ENCODE data around the gene RABL2B.

RABL2B gene

DNA sequence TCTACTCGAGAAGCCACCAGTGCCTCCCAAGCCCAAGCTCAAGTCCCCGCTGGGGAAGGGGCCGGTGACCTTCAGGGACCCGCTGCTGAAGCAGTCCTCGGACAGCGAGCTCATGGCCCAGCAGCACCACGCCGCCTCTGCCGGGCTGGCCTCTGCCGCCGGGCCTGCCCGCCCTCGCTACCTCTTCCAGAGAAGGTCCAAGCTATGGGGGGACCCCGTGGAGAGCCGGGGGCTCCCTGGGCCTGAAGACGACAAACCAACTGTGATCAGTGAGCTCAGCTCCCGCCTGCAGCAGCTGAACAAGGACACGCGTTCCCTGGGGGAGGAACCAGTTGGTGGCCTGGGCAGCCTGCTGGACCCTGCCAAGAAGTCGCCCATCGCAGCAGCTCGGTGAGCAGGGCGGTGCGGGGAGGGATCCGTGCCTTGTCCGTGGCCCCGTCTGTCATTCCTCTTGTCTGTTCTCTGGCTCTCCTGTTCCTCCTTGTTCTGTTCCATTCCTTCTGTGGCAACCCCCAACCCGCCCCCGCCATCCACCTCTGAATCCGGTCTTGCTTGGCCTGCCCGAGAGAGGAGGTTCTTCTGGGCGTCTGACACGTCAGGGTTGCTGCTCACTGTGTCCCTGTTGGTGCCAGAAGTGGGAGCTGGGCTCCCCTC lies 61.3 kb downstream of the RABL2B start:
- FAIRE-seq: no peak

DNA sequence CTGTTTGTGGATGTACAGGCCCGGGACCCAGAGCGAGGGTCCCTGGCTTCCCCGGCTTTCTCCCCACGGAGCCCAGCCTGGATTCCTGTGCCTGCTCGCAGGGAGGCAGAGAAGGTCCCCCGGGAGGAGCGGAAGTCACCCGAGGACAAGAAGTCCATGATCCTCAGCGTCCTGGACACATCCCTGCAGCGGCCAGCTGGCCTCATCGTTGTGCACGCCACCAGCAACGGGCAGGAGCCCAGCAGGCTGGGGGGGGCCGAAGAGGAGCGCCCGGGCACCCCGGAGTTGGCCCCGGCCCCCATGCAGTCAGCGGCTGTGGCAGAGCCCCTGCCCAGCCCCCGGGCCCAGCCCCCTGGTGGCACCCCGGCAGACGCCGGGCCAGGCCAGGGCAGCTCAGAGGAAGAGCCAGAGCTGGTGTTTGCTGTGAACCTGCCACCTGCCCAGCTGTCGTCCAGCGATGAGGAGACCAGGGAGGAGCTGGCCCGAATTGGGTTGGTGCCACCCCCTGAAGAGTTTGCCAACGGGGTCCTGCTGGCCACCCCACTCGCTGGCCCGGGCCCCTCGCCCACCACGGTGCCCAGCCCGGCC lies 62.1 kb downstream of the RABL2B start:
- no peak for FAIRE-seq

DNA sequence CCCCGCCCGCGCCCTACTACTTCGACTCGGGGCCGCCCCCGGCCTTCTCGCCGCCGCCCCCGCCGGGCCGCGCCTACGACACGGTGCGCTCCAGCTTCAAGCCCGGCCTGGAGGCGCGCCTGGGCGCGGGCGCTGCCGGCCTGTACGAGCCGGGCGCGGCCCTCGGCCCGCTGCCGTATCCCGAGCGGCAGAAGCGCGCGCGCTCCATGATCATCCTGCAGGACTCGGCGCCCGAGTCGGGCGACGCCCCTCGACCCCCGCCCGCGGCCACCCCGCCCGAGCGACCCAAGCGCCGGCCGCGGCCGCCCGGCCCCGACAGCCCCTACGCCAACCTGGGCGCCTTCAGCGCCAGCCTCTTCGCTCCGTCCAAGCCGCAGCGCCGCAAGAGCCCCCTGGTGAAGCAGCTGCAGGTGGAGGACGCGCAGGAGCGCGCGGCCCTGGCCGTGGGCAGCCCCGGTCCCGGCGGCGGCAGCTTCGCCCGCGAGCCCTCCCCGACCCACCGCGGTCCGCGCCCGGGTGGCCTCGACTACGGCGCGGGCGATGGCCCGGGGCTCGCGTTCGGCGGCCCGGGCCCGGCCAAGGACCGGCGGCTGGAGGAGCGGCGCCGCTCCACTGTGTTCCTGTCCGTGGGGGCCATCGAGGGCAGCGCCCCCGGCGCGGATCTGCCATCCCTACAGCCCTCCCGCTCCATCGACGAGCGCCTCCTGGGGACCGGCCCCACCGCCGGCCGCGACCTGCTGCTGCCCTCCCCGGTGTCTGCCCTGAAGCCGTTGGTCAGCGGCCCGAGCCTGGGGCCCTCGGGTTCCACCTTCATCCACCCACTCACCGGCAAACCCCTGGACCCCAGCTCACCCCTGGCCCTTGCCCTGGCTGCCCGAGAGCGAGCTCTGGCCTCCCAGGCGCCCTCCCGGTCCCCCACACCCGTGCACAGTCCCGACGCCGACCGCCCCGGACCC lies 62.9 kb downstream of the RABL2B start:
- no peak for FAIRE-seq

DNA sequence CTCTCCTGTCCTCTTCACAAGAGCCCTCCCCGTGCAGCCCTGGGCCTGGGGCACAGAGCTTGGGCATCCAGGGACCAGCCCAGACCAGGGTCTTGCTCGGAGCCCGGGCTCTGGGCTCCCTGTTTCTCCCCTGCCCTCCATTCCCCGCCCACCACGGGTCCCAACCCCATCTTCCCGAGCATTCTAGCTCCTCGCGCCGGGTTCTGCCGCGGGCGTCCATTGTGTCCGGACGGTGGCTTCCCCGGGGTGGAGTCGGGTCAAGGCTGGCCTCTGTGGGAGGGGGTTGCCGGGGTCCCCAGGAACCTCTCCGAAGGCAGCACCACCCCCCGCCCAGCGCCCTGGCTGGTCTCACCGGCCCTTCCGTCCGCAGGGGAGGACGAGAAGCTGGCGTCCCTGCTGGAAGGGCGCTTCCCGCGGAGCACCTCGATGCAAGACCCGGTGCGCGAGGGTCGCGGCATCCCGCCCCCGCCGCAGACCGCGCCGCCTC lies 63.6 kb downstream of the RABL2B start:
- FAIRE-seq: no peak

DNA sequence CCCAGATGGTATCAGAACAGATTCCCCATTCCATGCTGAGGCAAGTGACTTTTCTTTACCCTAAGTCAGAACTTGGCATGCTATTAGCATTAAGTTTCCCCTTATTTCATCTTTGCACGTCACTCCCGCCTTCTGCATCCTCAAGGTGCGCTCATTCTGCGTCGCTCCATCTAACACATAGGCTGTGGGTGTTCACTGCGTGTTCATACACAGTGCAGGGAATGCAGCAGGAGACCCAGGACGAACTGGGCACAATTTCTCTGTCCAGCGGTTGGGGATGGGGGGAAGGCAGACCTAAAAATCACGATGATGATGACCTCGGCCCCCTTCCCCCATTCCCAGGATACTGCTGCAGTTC lies 65.1 kb downstream of the RABL2B start:
- no peak for FAIRE-seq

DNA sequence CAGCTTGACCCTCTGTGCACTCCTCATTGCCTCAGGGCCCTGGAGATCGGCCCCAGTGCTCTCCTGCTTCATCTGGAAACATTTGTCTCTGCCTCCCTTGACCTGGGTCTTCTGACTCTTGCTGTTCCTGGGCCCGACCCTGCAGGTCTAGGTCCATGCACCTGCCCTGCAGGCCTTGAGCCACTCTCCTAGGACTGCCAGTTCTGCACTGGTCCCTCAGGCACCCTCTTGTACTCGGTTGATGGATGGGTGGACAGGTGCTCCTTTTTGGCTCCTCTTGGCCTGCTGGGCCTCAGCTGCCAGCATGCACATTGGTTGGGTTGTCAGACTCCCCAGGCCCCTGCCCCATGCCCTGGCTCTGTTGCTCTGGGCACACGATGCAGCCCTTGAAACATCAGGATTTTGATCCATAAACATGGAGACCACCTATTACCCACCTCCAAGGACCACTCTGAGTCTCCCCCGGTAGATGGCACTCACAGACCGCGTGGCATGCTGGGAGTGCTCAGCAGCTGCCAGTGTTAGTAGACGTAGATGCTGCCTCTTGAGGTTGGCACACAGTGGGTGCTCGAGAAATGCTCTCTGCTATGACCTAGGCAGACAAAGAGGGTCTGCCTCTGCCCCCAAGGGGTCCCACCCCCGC lies 65.6 kb downstream of the RABL2B start:
- no peak for FAIRE-seq
